Glomerular endothelial cell (primary cell): ENCODE data around the gene DISC1. TPM values are rescaled to one million over a fixed set of nuclear protein-coding genes. Genes with fewer than 3 reads are reported as not detected.

Experiments
- DNase-seq: peaks from one replicate; pipeline ENCODE4 v3.0.0-alpha.2; 2011; ENCODE audit warnings: low read depth, low spot score; ENCODE audit errors: extremely low read depth
- total RNA-seq: library from RNA; depleted of rRNA; stranded (reverse); fragments of >200 nt; gene quantifications from 2 replicates; pipeline ENCODE4 v1.2.3, GENCODE V29; 2015

The DISC1 gene
- total RNA-seq, 1 donor from 2014 or later: 36.7 TPM

- no peak for DNase-seq
Measured at GRCh38 chr1:231803353-231803752, 176.8 kb downstream of the DISC1 start.

GRCh38 chr1:231806623-231807495 lies 180.3 kb downstream of the DISC1 start:
- DNase-seq: no peak

GRCh38 chr1:231807541-231807940 lies 181.0 kb downstream of the DISC1 start:
- no peak for DNase-seq

- no peak for DNase-seq
Measured at GRCh38 chr1:231808116-231808515, 181.5 kb downstream of the DISC1 start.

- no peak for DNase-seq
Measured at GRCh38 chr1:231808990-231809389, 182.4 kb downstream of the DISC1 start.

- DNase-seq: no peak
Measured at GRCh38 chr1:231810415-231810814, 183.8 kb downstream of the DISC1 start.

- DNase-seq: no peak
Measured at GRCh38 chr1:231814021-231814420, 187.4 kb downstream of the DISC1 start.

- DNase-seq: no peak
Measured at GRCh38 chr1:231814521-231814920, 187.9 kb downstream of the DISC1 start.

GRCh38 chr1:231817801-231818200 lies 191.2 kb downstream of the DISC1 start:
- DNase-seq: no peak

- DNase-seq: no peak
Measured at GRCh38 chr1:231818337-231818736, 191.7 kb downstream of the DISC1 start.

GRCh38 chr1:231821281-231821680 lies 194.7 kb downstream of the DISC1 start:
- no peak for DNase-seq

GRCh38 chr1:231822041-231822440 lies 195.5 kb downstream of the DISC1 start:
- DNase-seq: no peak

GRCh38 chr1:231826566-231826965 lies 200.0 kb downstream of the DISC1 start:
- no peak for DNase-seq

GRCh38 chr1:231827337-231828105 lies 200.9 kb downstream of the DISC1 start:
- DNase-seq: peak; percentile 65

GRCh38 chr1:231828182-231828920 lies 201.8 kb downstream of the DISC1 start:
- peak; percentile 93 for DNase-seq

- DNase-seq: no peak
Measured at GRCh38 chr1:231829332-231829731, 202.7 kb downstream of the DISC1 start.

- DNase-seq: no peak
Measured at GRCh38 chr1:231836227-231836893, 209.8 kb downstream of the DISC1 start.

GRCh38 chr1:231838521-231838920 lies 211.9 kb downstream of the DISC1 start:
- no peak for DNase-seq

- DNase-seq: no peak
Measured at GRCh38 chr1:231839999-231840398, 213.4 kb downstream of the DISC1 start.

- DNase-seq: no peak
Measured at GRCh38 chr1:231841616-231842344, 215.2 kb downstream of the DISC1 start.
